Urinary bladder (tissue), 4 donors: ENCODE data around the gene SLC22A4. TPM values are rescaled to one million over a fixed set of nuclear protein-coding genes. Genes with fewer than 3 reads are reported as not detected.

Experiments
- DNase-seq: peaks from one replicate; pipeline ENCODE4 v3.0.0-alpha.2; 2015; ENCODE audit errors: extremely low spot score
- H3K27ac ChIP-seq: one replicate; pipeline ENCODE4 v1.5.1; 2013; ENCODE audit warnings: low read depth, mild to moderate bottlenecking, moderate library complexity
- H3K36me3 ChIP-seq: one replicate; pipeline ENCODE4 v1.6.1; 2013; ENCODE audit warnings: mild to moderate bottlenecking, moderate library complexity; ENCODE audit not compliant: insufficient read depth
- H3K4me1 ChIP-seq: one replicate; pipeline ENCODE4 v1.6.1; 2013; ENCODE audit warnings: mild to moderate bottlenecking, moderate library complexity; ENCODE audit not compliant: insufficient read depth
- H3K4me3 ChIP-seq: one replicate; pipeline ENCODE4 v1.5.1; 2013; ENCODE audit warnings: low read depth, low read length
- WGBS: extraction: QIAGEN DNeasy Blood & Tissue Kit; methylation state at CpG from one replicate; pipeline ENCODE4 v1.1.7; 2013; 5-methylcytosine and 5-hydroxymethylcytosine counted together
- polyA plus RNA-seq: library from polyadenylated mRNA; stranded (reverse); fragments of 200-250 nt; gene quantifications from one replicate; pipeline ENCODE4 v1.2.3, GENCODE V29; 2013
- total RNA-seq: library from RNA; depleted of rRNA; stranded (reverse); fragments of >200 nt; gene quantifications from one replicate; pipeline ENCODE4 v1.2.3, GENCODE V29; 2014
- donor health status: healthy with polysubstance abuse.
- donor health status: healthy.

The SLC22A4 gene
- total RNA-seq, result 2.2 TPM
- 1.5 TPM for polyA plus RNA-seq

DNA sequence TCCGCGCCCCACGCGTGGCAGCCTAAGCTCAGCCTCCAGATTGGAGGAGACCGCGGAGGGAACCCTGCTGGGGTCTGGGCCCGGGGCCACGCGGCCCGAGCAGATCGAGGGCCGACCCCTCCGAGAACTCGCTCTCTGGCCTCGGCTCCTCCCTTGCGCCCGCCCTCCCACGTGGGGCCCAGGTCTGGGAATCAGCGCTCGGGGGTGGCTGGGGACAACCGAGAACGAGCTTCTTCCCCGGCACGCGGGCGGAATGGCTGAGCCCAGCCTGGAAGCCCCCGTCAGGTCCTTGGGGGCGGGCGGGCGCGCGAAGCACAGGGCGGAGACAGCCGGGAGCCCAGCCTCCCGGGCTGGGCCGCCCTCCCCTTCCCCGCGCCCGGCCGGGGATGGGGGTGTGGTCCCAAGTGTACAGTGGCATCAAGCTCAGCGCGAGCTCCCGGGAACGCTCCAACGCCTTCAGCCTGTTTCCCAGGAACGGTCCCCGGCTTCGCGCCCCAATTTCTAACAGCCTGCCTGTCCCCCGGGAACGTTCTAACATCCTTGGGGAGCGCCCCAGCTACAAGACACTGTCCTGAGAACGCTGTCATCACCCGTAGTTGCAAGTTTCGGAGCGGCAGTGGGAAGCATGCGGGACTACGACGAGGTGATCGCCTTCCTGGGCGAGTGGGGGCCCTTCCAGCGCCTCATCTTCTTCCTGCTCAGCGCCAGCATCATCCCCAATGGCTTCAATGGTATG is at the start of gene SLC22A4:
Gene SLC22A4 (plus strand): TSS at position 403 of the 736 bp plus-strand sequence. CDS start 223 bp downstream, at position 626.
- peak within 1 kb of the TSS; percentile 51 for H3K4me3 ChIP-seq
- H3K4me1 ChIP-seq, result no peaks in the 10 kb centered on the region
- DNase-seq, result peak; percentile 78
- under 1% methylated on average over 63 of the region's 63 CpGs for WGBS
- peak within 1 kb of the TSS; percentile 87 for H3K27ac ChIP-seq
- H3K36me3 ChIP-seq, result no peaks in the 10 kb centered on the region

- DNase-seq, result no peak
- H3K4me1 ChIP-seq, result no peaks in the 10 kb centered on the region
- WGBS, result 25% methylated on average over 1 of the region's 1 CpG
- no peak overlapping the region for H3K27ac ChIP-seq
- no peaks in the 10 kb centered on the region for H3K36me3 ChIP-seq
- H3K4me3 ChIP-seq, result no peak overlapping the region
These were observed 48.6 kb upstream of the SLC22A4 start for GRCh38 chr5:132245593-132245992.

GRCh38 chr5:132246806-132247205 is 47.4 kb upstream of the SLC22A4 start:
- Histone ChIP-seq H3K27ac (no peak overlapping the region), H3K4me1 (no peaks in the 10 kb centered on the region), H3K4me3 (no peak overlapping the region), H3K36me3 (no peaks in the 10 kb centered on the region)
- DNase-seq, result no peak

DNA sequence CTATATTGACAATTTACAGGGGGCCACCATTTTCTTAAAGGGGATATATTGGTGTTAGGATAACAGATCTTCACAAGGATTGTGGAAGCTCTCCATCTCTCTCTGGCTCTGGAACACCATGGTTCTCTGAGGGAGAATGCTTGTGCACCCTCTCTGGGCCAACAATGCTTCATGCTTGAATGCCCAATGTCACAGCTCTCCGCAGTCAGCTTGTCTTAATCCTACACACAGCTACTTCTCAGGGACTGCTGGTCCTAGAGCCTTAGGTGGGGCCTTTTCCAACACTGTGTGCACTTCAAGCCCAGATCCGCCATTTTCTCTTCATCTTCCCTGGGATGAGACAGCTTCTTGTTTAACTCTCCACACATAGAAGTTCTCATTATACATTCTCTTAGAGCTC is 43.6 kb upstream of the SLC22A4 start:
- no peaks in the 10 kb centered on the region for H3K36me3 ChIP-seq
- no peaks in the 10 kb centered on the region for H3K4me1 ChIP-seq
- no peak for DNase-seq
- H3K4me3 ChIP-seq, result no peak overlapping the region
- 97% methylated on average over 2 of the region's 2 CpGs for WGBS
- no peak overlapping the region for H3K27ac ChIP-seq

- Histone ChIP-seq H3K4me3 (no peak overlapping the region), H3K4me1 (no peaks in the 10 kb centered on the region), H3K27ac (no peak overlapping the region), H3K36me3 (no peaks in the 10 kb centered on the region)
- 89% methylated on average over 10 of the region's 10 CpGs for WGBS
- no peak for DNase-seq
These were observed 42.9 kb upstream of the SLC22A4 start for GRCh38 chr5:132251220-132251725.

DNA sequence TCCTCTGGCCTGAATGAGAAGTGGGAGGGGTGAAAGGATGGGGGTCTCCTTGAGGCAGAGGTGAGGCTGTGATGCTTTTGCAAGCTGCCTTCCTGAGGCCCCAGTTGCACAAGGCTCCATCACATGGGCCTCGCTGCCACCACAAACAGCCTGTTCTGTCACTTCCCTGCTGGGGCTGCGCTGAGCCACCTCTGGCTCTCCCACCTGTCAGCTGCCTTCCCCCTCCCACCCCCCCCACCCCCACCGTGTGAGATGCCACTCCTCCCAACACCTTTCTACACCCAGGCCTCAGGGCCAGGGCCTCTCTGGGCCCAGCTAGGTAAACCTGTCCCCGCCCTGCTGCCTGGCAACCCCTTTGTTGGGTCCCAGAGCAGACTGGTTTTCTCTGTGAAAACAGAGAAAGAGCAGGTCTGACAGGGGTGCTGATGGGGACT is 41.2 kb upstream of the SLC22A4 start:
- no peak for DNase-seq

DNA sequence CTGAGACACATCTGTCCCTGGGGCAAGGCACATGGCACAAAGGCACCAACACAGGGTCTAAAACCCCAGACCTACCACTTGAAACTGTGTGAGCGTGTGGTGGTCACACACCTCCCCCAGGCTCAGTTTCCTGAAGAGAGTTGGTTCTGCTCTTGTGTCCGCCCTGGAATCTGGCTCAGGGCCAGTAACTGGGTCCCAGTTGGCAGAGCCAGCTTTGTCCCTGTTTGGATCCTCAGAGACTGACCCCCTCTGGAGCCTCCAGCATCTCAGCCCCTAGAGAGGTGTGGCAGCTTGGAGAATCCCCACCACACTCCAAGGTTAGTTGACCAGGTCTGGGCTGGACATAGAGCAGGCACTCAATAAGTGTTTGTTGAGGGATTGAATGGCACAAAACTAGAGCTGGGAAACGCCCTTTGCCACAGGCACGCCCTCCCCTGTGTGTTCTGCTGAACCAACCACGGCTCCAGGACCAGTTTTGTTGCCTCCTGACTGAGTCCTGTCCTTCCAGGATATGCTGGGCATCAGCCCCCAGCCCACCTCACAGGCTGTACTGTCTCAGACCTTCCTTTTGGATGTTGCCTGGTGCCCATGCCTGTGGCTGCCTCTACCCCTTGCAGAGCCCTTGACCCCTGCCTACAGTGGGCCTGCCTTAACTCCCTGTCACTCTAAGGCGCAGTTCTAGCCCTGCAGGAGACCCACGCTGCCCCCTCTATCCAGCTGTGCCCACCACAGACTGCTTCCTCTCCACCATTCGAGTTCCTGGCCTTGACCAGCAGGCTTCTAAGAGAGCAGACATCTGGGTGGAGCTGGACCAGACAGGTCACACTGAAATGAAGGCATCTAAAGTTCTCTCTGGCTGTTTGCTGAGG is 40.5 kb upstream of the SLC22A4 start:
- Histone ChIP-seq H3K27ac (no peak overlapping the region), H3K4me1 (no peaks in the 10 kb centered on the region), H3K36me3 (no peaks in the 10 kb centered on the region), H3K4me3 (no peak overlapping the region)
- no peak for DNase-seq
- WGBS, result 87% methylated on average over 8 of the region's 8 CpGs

More for the DNA sequence above, 41.2 kb upstream of the SLC22A4 start:
- H3K27ac ChIP-seq, result no peak overlapping the region
- H3K4me1 ChIP-seq, result no peaks in the 10 kb centered on the region
- H3K36me3 ChIP-seq, result no peaks in the 10 kb centered on the region
- no peak overlapping the region for H3K4me3 ChIP-seq
- WGBS, result 77% methylated on average over 4 of the region's 4 CpGs

DNA sequence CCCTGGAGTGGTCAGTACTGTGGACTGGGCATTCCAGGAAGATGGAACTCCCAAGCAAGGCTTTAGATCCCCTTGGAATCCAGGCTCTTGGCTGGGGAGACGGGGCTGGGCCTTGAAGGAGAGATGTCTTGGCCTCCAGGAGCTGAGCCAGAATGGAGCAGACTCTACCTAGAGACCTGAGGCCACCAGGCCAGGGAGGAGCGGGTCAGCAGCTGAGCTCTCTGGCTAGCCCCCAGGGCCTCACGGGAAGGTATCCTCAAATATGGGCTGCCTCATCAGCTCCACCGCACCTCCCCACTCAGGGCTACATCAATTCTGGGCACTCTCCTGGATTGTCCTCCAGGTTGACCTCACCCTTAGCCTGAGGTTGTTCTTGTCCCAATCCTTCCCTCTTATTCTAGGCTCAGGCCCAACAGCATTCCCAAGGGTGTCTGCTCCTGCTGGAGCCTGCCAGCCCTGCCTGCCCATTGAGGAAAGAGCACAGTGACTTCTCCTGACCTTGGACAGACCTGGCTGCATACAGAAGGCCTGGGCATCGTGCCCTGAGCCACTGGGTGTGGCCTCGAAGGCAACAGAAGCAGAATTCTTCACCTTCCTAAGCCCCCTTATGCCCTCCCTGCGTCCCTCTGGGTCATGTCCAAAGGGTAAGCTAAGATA is 39.7 kb upstream of the SLC22A4 start:
- no peaks in the 10 kb centered on the region for H3K4me1 ChIP-seq
- no peaks in the 10 kb centered on the region for H3K36me3 ChIP-seq
- H3K4me3 ChIP-seq, result no peak overlapping the region
- no peak for DNase-seq
- no peak overlapping the region for H3K27ac ChIP-seq
- 52% methylated on average over 7 of the region's 7 CpGs for WGBS

DNA sequence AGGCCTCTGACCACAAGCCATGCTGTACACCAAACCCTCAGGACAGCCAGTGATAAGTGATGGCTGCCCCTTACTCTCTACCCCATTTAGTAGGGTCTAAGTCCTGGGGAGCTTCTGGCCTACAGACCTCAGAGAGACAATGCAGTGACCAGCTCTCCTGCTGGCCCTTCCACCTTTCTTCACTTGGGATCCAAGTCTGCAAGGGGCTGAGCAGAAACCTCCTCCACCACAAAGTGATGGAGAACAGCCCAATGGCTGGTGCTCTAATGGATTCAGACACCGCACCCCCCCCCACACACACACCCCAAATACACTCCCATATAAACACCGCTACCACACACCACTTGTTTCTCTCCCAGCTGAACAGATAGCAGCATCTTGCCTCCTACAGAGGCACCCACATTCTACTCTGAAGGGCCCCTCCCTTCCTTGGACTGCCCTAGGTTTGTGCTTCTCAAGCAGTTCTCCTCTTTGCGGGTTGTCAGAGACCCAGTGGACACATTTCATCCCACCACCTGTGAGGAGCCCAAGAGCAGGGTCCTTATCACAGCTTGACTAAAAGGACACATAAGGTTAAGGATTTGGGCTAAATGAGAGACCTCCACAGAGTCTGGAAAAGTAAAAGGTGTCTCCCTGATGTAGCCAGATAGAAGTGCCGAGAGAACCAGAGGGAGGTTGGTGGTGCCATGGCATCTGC is 38.0 kb upstream of the SLC22A4 start:
- Histone ChIP-seq H3K4me1 (no peaks in the 10 kb centered on the region), H3K36me3 (no peaks in the 10 kb centered on the region), H3K4me3 (no peak overlapping the region), H3K27ac (no peak overlapping the region)
- DNase-seq, result no peak
- 98% methylated on average over 4 of the region's 4 CpGs for WGBS

DNA sequence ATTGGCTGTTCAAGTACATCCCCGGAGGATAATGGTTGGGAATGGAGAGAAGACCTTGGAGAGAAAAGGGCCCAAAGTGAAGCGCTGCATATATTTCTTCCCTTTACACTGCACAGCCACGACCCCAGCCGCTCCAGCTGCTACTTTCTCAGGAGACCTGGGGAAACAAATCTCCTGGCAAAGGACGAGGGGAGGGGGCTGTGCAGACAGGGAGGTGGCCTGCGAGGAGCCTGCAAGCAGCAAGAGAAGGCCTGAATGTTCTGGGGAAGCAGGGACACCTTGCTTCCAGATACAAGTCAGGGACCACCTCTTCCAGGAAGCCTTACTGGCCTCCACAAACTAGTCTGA is 37.4 kb upstream of the SLC22A4 start:
- no peaks in the 10 kb centered on the region for H3K4me1 ChIP-seq
- WGBS, result 86% methylated on average over 6 of the region's 6 CpGs
- no peak overlapping the region for H3K4me3 ChIP-seq
- no peaks in the 10 kb centered on the region for H3K36me3 ChIP-seq
- H3K27ac ChIP-seq, result no peak overlapping the region
- no peak for DNase-seq

GRCh38 chr5:132257131-132258101 is 36.8 kb upstream of the SLC22A4 start, which contains the start of gene PDLIM4:
Gene PDLIM4, plus strand, starts transcription at chr5:132257696. Its CDS starts 39 bp downstream, at chr5:132257735.
- WGBS, result 9% methylated on average over 88 of the region's 88 CpGs
- no peak for DNase-seq
- Histone ChIP-seq H3K4me3 (peak within 1 kb of the TSS; percentile 32), H3K27ac (peak within 1 kb of the TSS; percentile 77), H3K36me3 (no peaks in the 10 kb centered on the region), H3K4me1 (no peaks in the 10 kb centered on the region)
